Activated CD4-positive, alpha-beta T cell treated with anti-CD3 and anti-CD28 coated beads, Interleukin-2, amount 50 U/mL, for 24 hours (primary cell): ENCODE results near the gene TRDN.

Experiments used
- DNase-seq, 2 donors: peaks; one replicate each; pipeline ENCODE4 v3.0.0-alpha.2; 2020; ENCODE audit warnings: low read depth in 1 of 2, low spot score in 1 of 2

Gene TRDN

DNA sequence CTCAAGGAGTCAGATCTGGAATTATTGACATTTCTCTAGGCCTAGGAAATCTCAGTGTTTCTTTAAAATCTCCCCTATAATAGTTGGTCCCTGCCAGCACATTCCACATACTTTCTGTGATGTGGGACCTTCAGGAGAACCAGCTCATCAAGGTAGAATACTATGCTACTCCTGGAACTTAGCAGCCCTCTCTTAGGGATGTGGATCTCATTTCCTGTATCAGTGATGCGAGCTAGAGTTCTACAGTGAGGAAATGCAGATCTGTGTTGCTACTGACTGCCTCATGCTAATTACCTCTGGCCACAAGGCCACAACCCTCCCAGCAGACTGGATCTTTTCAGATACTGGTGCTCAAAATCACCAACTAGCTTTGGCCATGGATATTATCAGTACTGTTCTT, 446.9 kb downstream of the TRDN start:
- no peak for DNase-seq

DNA sequence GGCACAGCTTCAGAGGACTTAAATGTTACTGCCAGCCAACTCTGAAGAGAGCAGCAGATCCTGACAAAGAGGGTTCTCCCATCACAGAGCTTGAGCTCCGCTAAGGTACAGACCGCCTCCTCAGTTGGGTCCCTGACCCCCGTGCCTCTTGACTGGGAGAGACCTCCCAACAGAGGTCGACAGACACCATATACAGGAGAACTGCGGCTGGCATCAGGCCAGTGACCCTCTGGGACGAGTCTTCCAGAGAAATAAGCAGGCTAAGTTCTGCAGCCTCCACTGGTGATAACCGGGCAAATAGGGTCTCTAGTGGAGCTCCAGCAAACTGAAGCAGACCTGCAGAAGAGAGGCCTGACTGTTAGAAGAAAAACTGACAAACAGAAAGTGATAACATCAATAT, 453.8 kb downstream of the TRDN start:
- no peak for DNase-seq

DNA sequence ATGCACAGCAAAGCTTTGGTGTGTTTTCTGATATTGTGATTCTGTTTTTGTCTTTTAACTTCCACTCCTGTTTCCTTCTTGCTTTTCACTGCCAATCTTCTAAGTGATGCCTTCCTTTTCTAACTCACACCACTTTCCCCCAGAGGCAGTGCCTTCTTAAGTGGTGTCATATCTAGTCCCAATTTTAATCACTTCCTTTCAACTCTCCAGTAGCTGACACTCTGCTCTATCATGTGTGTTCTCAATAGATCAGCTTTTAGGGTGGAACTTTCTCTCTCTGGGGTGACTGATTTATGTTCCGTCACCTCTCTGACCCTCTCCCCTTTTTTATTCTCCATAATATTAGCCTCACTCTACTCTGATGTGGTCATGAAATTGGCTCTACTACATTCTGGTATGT, 460.0 kb downstream of the TRDN start:
- no peak for DNase-seq

DNA sequence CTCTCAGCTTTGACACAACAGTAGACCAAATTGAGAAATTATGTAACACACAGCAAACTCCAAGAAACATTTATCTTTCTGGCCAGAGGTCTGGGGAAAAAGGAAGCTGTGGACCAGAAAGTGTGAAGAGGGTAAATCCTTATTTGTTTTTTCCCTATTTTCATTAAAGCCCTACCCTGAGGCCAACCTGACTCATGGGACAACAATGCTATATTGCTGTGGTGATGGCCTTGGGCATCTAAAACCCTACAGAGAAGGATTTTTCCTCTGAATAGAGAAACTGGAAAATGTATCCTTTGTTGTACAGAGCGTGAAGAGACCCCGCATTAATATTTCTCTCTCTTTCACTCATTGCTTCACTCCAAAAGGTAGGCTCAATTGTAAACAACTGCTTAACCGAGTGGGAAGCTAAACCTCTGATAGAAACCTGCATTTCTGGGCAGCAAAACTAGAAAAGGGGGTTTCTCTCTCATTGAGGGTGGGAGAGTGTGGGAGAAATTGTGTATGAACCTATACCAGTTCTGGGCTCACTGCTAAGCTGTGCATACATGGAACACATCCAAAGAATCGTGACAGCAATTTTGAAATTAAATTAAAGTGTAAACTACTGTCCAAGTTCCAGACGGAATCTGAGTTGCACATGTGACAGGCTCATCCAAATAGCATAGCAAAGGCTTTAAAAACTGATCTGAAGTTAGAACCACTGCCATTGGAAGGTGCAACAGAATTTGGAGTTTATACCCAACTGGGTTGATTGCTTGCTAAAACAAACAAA, 465.2 kb downstream of the TRDN start:
- no peak for DNase-seq

DNA sequence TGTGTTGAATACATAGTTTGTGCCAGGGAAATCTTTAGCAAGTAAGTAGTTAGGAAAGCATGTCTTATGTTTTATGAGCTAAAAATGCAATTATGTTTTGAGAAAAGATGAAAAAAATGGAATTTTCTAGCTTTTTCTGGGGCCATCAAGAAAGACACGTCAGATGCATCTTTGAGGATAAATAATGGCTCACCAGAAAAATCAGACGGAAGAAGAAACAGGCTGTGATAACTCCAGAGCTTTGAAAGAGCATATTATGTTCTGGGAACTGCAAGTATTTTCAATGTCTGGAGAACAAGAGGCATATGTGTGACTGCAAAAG, 467.0 kb downstream of the TRDN start:
- DNase-seq = no peak

DNA sequence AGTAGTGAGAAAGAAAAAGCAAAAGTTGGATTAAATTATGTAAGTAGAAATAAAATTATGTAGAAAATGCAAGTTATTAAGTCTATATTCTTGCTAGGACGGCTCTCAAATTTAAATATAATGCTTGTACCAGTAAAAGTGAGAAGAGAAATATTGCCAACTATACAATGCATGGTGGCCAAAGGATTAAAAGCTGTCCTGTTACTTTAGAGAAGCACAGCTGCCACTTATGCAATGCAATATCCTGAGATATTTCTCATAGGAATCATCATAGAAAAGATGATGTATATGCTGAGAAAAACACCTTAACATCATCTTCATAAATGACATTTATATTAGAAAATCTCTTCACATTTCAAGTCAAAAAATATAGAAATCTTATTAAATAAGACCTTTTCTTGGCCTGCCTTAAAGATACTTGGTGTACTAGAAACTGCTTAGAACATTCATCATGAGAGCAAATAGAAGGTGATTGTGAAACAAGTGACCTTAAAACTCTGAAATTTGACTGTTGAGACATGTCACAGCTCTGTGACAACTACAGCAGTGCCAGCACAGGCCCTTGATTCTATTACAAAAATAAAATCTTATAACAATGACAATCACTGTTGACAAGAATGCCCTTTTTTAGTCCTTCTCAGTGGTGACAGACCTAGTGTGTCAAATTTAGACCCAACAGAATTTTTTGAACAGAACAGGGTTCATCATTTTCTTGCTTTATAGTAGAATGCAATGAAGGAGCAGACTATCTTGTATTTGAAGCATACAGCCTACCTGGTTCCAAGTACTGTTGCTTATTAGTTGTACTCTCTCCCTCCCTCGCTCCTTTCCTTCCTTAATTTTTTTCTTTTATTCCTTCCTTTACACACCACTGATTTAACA, 467.6 kb downstream of the TRDN start:
- DNase-seq = no peak

DNA sequence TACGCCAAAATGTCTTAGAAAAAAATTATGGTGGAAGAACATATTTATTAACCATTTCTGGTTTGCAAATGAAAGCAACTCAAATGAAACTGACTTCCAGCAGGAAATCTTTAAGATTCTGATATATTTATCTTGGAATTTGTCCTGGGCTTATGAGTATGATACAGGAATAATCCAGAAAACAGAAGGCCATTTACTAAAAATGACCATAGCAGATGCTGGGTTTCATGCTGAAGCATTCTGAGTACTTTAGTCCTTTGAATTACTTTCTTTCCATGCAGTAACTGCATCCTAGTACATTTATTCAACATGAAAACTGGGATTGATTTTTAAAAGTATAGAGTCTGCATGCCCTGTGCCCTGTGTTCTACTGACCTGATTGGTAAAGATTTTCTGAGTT, 468.3 kb downstream of the TRDN start:
- no peak for DNase-seq
